HepG2 (cell line): Measurements from ENCODE around the gene PRTN3. TPM values are rescaled to one million over a fixed set of nuclear protein-coding genes. Genes with fewer than 3 reads are reported as not detected.

ENCODE experiments used
- BRD4 ChIP-seq: sonication (generic); formaldehyde crosslinking; IDR thresholded peaks from 2 replicates; pipeline ENCODE4 v1.4.0; 2020; ENCODE audit warnings: missing genetic modification reagents
- HNRNPH1 ChIP-seq: fragments of 200-400 bp; formaldehyde crosslinking; optimal IDR thresholded peaks from 2 replicates; pipeline ENCODE3; 2017; ENCODE audit warnings: mild to moderate bottlenecking, low read depth, low read length
- KAT7 ChIP-seq: IDR thresholded peaks from 2 replicates; pipeline ENCODE4 v1.6.1; 2018; ENCODE audit warnings: borderline replicate concordance, missing compliant biosample characterization
- KDM1A ChIP-seq: IDR thresholded peaks from 2 replicates; pipeline ENCODE4 v1.6.1; 2016; ENCODE audit warnings: missing compliant biosample characterization
- KDM5B ChIP-seq: sonication (generic); formaldehyde crosslinking; IDR thresholded peaks from 2 replicates; pipeline ENCODE4 v1.4.0; 2020; ENCODE audit warnings: missing genetic modification reagents, mild to moderate bottlenecking, borderline replicate concordance
- KLF12 ChIP-seq: sonication (generic); formaldehyde crosslinking; IDR thresholded peaks from 2 replicates; pipeline ENCODE4 v1.4.0; 2020; ENCODE audit warnings: missing genetic modification reagents, borderline replicate concordance
- MTA1 ChIP-seq: sonication (generic); formaldehyde crosslinking; IDR thresholded peaks from 2 replicates; pipeline ENCODE4 v1.4.0; 2020; ENCODE audit warnings: missing genetic modification reagents, mild to moderate bottlenecking, borderline replicate concordance
- NAIF1 ChIP-seq: sonication (generic); formaldehyde crosslinking; IDR thresholded peaks from 2 replicates; pipeline ENCODE4 v1.5.0; 2020; ENCODE audit warnings: mild to moderate bottlenecking, missing genetic modification reagents, borderline replicate concordance
- RAD21 ChIP-seq: fragments of 450-650 bp; formaldehyde crosslinking; IDR thresholded peaks from 2 replicates; pipeline ENCODE4 v1.5.0; 2020; ENCODE audit warnings: mild to moderate bottlenecking
- RAD51 ChIP-seq: fragments of 450-650 bp; IDR thresholded peaks from 2 replicates; pipeline ENCODE4 v1.6.1; 2016; ENCODE audit warnings: borderline replicate concordance
- RFX3 ChIP-seq: IDR thresholded peaks from 2 replicates; pipeline ENCODE4 v1.6.1; 2016; ENCODE audit warnings: missing biosample characterization, missing genetic modification reagents
- SOX6 ChIP-seq, 2 experiments: fragments of 450-650 bp in 1 of 2; sonication (generic) in 1 of 2; formaldehyde crosslinking in 1 of 2; IDR thresholded peaks; 2 replicates each; pipeline versions ENCODE4 v1.4.0 to v1.6.1; 2017 to 2020; ENCODE audit warnings: antibody characterized with exemption in 1 of 2, mild to moderate bottlenecking in 1 of 2, missing genetic modification reagents in 1 of 2
- SRSF1 ChIP-seq: fragments of 200-400 bp; formaldehyde crosslinking; optimal IDR thresholded peaks from 2 replicates; pipeline ENCODE3; 2017; ENCODE audit warnings: mild to moderate bottlenecking, low read depth, low read length, moderate library complexity
- TFDP1 ChIP-seq: IDR thresholded peaks from 2 replicates; pipeline ENCODE4 v1.6.1; 2016; ENCODE audit warnings: missing compliant biosample characterization, missing genetic modification reagents, borderline replicate concordance
- ZC3H4 ChIP-seq: sonication (generic); formaldehyde crosslinking; IDR thresholded peaks from 2 replicates; pipeline ENCODE4 v1.4.0; 2020; ENCODE audit warnings: missing genetic modification reagents, borderline replicate concordance
- ZEB1 ChIP-seq: IDR thresholded peaks from 2 replicates; pipeline ENCODE4 v1.6.1; 2012; ENCODE audit warnings: mild to moderate bottlenecking, low read depth, inconsistent platforms; ENCODE audit not compliant: insufficient replicate concordance
- ZNF136 ChIP-seq: sonication (generic); formaldehyde crosslinking; IDR thresholded peaks from 2 replicates; pipeline ENCODE4 v1.8.1; 2022; ENCODE audit warnings: low read depth, mild to moderate bottlenecking, moderate library complexity, missing genetic modification reagents
- ZNF280D ChIP-seq: sonication (generic); formaldehyde crosslinking; IDR thresholded peaks from 2 replicates; pipeline ENCODE4 v1.5.1; 2020; ENCODE audit warnings: mild to moderate bottlenecking, missing genetic modification reagents
- ZNF383 ChIP-seq: sonication (generic); formaldehyde crosslinking; IDR thresholded peaks from 2 replicates; pipeline ENCODE4 v1.4.0; 2020; ENCODE audit warnings: missing genetic modification reagents, mild to moderate bottlenecking, borderline replicate concordance
- ZNF558 ChIP-seq: sonication (generic); formaldehyde crosslinking; IDR thresholded peaks from 2 replicates; pipeline ENCODE4 v1.9.0; 2022; ENCODE audit warnings: mild to moderate bottlenecking, missing genetic modification reagents, borderline replicate concordance
- ZNF572 ChIP-seq: sonication (generic); formaldehyde crosslinking; IDR thresholded peaks from 2 replicates; pipeline ENCODE4 v1.5.1; 2020; ENCODE audit warnings: mild to moderate bottlenecking, missing genetic modification reagents
- ZNF883 ChIP-seq: sonication (generic); formaldehyde crosslinking; IDR thresholded peaks from 2 replicates; pipeline ENCODE4 v1.5.1; 2020; ENCODE audit warnings: mild to moderate bottlenecking, missing genetic modification reagents; ENCODE audit errors: not compliant biosample characterization
- ZSCAN30 ChIP-seq: sonication (generic); formaldehyde crosslinking; IDR thresholded peaks from 2 replicates; pipeline ENCODE4 v1.5.0; 2020; ENCODE audit warnings: mild to moderate bottlenecking, missing genetic modification reagents
- polyA plus RNA-seq, 8 experiments: library from polyadenylated mRNA; depleted of rRNA in 3 of 8; stranded (reverse) in 7 of 8; unstranded in 1 of 8; fragments of >200 nt; fragmentation: Illumina TruSeq in 4 of 8; extraction: Trizol in 4 of 8; gene quantifications; 2 replicates each; pipeline versions ENCODE4 v1.2.1 to v1.2.3, GENCODE V29; 2011 to 2016; ENCODE audit warnings: low read depth in 4 of 8, missing spikeins in 1 of 8, mixed read lengths in 1 of 8; ENCODE audit not compliant: insufficient read depth in 1 of 8
- total RNA-seq, 5 experiments: library from RNA; depleted of rRNA; stranded (reverse); fragments of >200 nt; fragmentation: Illumina TruSeq; extraction: Trizol; gene quantifications; 2 replicates each; pipeline ENCODE4 v1.2.3, GENCODE V29; 2016; ENCODE audit warnings: low read depth in 1 of 5
- TF ChIP-seq, protein P1 (sequence below): sonication (generic); formaldehyde crosslinking; conservative IDR thresholded peaks from 2 replicates; pipeline ENCODE4 v1.4.0; 2020; ENCODE audit warnings: missing genetic modification reagents

Gene PRTN3
- total and polyA plus RNA-seq, 2 of the 13 experiments (the other 11 are each of a cell fraction or from before 2014, with no cell fraction given): not detected

DNA sequence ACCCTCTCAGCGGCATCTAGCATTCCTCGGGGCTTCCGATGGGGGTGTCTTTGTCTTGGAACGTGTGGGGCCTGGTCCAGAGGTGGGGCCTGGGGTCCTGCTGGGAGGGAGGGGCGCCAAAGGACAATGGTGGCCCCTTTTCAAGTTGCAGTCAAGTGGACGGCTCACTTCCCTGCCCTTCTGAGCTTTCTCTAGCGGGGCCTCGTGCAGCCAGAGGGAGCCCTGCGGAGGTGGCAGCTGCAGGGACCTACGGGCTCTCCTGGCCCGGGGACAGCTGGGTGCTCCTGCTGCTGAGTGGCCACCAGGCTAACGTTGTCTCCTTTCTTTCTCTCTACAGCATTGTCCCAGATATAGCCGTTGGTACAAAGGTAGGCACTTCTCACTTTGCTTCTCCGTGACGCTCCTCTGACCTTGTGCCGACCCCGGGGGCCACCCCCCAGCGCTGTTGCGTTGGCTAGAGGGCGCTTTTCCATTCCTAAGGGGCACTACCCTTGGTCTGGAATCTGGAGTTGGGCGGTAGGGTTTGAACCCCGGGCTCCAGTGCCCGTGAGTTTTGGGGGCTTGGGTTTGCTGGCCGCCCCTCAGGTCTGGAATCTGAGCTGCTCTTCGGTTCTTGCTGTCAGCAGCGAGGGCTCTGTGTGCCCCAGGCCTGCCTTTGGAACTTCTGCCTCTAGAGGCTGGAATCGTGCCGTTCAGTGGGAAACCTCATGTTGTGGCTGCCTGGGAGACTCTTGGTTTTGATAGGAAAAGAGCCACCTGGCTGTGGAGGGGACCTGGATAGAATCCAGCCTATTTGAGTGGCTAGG is 41.5 kb upstream of the PRTN3 start (continued):
- TF ChIP-seq TFDP1 (CRISPR knock-in tag) (no peak), KAT7 (CRISPR knock-in tag) (no peak; the same call in 1 of the 2 replicates), KDM5B (CRISPR knock-in tag) (no peak), ZNF558 (CRISPR knock-in tag) (no peak), HNRNPH1 (no peak), NAIF1 (CRISPR knock-in tag) (no peak), RAD21 (CRISPR knock-in tag) (0 out of 2 replicates have a peak, but pooled peaks have one; percentile 4), ZC3H4 (no peak), KDM1A (no peak), RFX3 (no peak), ZNF572 (CRISPR knock-in tag) (no peak), ZSCAN30 (CRISPR knock-in tag) (no peak), ZEB1 (no peak), ZNF136 (CRISPR knock-in tag) (no peak), MTA1 (CRISPR knock-in tag) (no peak), ZNF883 (CRISPR knock-in tag) (no peak), SOX6 (IDR thresholded peaks at IDR 0.05) (no peak), SOX6 (CRISPR knock-in tag; IDR thresholded peaks at IDR 0.05) (no peak), KLF12 (CRISPR knock-in tag) (no peak), BRD4 (CRISPR knock-in tag) (no peak), SRSF1 (no peak), ZNF280D (CRISPR knock-in tag) (no peak), RAD51 (no peak), ZNF383 (CRISPR knock-in tag) (no peak)
- TF ChIP-seq, protein P1, sequence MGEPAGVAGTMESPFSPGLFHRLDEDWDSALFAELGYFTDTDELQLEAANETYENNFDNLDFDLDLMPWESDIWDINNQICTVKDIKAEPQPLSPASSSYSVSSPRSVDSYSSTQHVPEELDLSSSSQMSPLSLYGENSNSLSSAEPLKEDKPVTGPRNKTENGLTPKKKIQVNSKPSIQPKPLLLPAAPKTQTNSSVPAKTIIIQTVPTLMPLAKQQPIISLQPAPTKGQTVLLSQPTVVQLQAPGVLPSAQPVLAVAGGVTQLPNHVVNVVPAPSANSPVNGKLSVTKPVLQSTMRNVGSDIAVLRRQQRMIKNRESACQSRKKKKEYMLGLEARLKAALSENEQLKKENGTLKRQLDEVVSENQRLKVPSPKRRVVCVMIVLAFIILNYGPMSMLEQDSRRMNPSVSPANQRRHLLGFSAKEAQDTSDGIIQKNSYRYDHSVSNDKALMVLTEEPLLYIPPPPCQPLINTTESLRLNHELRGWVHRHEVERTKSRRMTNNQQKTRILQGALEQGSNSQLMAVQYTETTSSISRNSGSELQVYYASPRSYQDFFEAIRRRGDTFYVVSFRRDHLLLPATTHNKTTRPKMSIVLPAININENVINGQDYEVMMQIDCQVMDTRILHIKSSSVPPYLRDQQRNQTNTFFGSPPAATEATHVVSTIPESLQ: no peak
